Endodermal cell (in vitro differentiated cells): ENCODE data around the gene A4GALT. TPM values are rescaled to one million over a fixed set of nuclear protein-coding genes. Genes with fewer than 3 reads are reported as not detected.
"Not testable (repeated sequence)": the region's sequence is repeated elsewhere in the genome, so short reads cannot be mapped to it uniquely, and the experiment has no call there.

Source experiments
- DNase-seq: peaks from one replicate; pipeline ENCODE4 v3.0.0-alpha.2; 2017
- H3K27ac ChIP-seq: 2 replicates; pipeline ENCODE4 v1.5.1; 2013; ENCODE audit warnings: mild to moderate bottlenecking, low read depth, low read length, moderate library complexity
- H3K27me3 ChIP-seq: 2 replicates; pipeline ENCODE4 v1.6.1; 2013; ENCODE audit warnings: mild to moderate bottlenecking, low read length, moderate library complexity; ENCODE audit not compliant: insufficient read depth, control insufficient read depth, poor library complexity, severe bottlenecking
- H3K36me3 ChIP-seq: 2 replicates; pipeline ENCODE4 v1.7.0; 2013; ENCODE audit warnings: mild to moderate bottlenecking, low read length, moderate library complexity; ENCODE audit not compliant: control insufficient read depth, insufficient read depth
- H3K4me1 ChIP-seq: one replicate; pipeline ENCODE4 v1.7.0; 2013; ENCODE audit warnings: low read length; ENCODE audit not compliant: control insufficient read depth, insufficient read depth
- H3K4me3 ChIP-seq: 2 replicates; pipeline ENCODE4 v1.5.1; 2013; ENCODE audit warnings: mild to moderate bottlenecking, low read length, moderate library complexity
- H3K9ac ChIP-seq: 2 replicates; pipeline ENCODE4 v1.6.1; 2013; ENCODE audit warnings: mild to moderate bottlenecking, low read length, moderate library complexity; ENCODE audit not compliant: poor library complexity, severe bottlenecking; ENCODE audit errors: extremely low read depth
- H3K9me3 ChIP-seq: 2 replicates; pipeline ENCODE4 v1.6.1; 2013; ENCODE audit warnings: mild to moderate bottlenecking, low read length, moderate library complexity; ENCODE audit not compliant: control insufficient read depth
- H3K27ac Mint-ChIP-seq: 2 replicates; pipeline ENCODE4 v1.8.0; 2020; ENCODE audit warnings: mixed read lengths
- H3K27me3 Mint-ChIP-seq: 2 replicates; pipeline ENCODE4 v1.8.0; 2021; ENCODE audit warnings: mild to moderate bottlenecking, mixed read lengths; ENCODE audit not compliant: insufficient read depth
- H3K36me3 Mint-ChIP-seq: 2 replicates; pipeline ENCODE4 v1.8.0; 2020; ENCODE audit warnings: low read depth, mixed read lengths
- H3K4me1 Mint-ChIP-seq: 2 replicates; pipeline ENCODE4 v1.8.0; 2020; ENCODE audit warnings: mixed read lengths
- H3K4me3 Mint-ChIP-seq: 2 replicates; pipeline ENCODE4 v1.8.0; 2020; ENCODE audit warnings: mild to moderate bottlenecking, moderate library complexity, mixed read lengths
- H3K9me3 Mint-ChIP-seq: 2 replicates; pipeline ENCODE4 v1.8.0; 2020; ENCODE audit warnings: mild to moderate bottlenecking, mixed read lengths
- CTCF ChIP-seq: fragments of 200-600 bp; sonication (generic); conservative IDR thresholded peaks from 2 replicates; pipeline ENCODE4 v1.5.0; 2021; ENCODE audit warnings: antibody characterized with exemption, mild to moderate bottlenecking
- WGBS, 2 experiments: methylation state at CpG; one replicate each; pipeline versions ENCODE4 v1.1.5 to v1.1.7; 2013; ENCODE audit warnings: missing lambda C conversion rate in 2 of 2, mixed read lengths in 1 of 2; ENCODE audit not compliant: insufficient coverage in 1 of 2, insufficient read length in 1 of 2; 5-methylcytosine and 5-hydroxymethylcytosine counted together
- total RNA-seq, 2 donors: library from RNA; stranded (reverse); fragmentation: NEBNext Ultra II Directional in 1 of 2; extraction: Animal tissue kit (Norgen Biotek cat#: 25700) in 1 of 2; gene quantifications; 2 replicates in 1 of 2; 3 replicates in 1 of 2; pipeline ENCODE4 v1.2.1, GENCODE V29; 2021

The A4GALT gene
- total RNA-seq, 2 donors from 2014 or later: 5.3 to 7.7 TPM

DNA sequence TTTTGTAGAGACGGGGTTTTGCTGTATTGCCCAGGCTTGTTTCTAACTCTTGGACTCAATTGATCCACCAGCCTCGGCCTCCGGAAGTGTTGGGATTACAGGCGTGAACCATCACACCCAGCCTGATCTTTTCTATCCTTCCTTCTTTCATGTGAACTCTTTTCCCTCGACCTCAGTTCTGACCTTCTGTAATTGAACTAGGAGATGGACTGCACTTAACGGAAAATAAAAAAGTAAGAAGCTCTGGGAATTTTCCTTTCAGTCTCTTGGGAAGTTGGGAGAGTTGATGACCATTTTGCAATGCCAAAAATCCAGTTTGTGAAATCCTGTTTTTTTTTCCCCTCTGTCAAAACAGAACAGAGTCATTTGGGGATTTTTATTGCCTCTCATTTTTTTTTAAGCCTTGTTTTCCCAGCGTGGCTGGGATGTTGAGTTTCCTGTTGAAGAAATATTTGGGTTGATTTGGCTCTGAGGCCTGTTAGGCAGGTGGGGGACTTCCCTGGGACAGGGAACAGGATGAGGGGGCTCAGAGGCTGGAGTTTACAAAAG lies 44.5 kb downstream of the A4GALT start:
- Histone ChIP-seq H3K9ac (no peak overlapping the region), H3K36me3 (no peaks in the 10 kb centered on the region), H3K4me1 (no peaks in the 10 kb centered on the region), H3K4me3 (no peak overlapping the region), H3K27ac (no peak overlapping the region), H3K27me3 (no peaks in the 10 kb centered on the region), H3K9me3 (peaks cover 16% of the 10 kb centered on the region)
- whole genome bisulfite sequencing, 2 experiments: 85 to 87% methylated on average over 5 to 7 of the region's 7 CpGs
- H3K27ac Mint-ChIP-seq: no peak overlapping the region
- TF ChIP-seq CTCF: no peak
- peaks cover 10% of the 10 kb centered on the region for H3K27me3 Mint-ChIP-seq
- H3K4me3 Mint-ChIP-seq: no peak overlapping the region
- H3K4me1 Mint-ChIP-seq: no peaks in the 10 kb centered on the region
- no peak for DNase-seq
- H3K36me3 Mint-ChIP-seq: no peaks in the 10 kb centered on the region
- H3K9me3 Mint-ChIP-seq: peaks cover 19% of the 10 kb centered on the region

DNA sequence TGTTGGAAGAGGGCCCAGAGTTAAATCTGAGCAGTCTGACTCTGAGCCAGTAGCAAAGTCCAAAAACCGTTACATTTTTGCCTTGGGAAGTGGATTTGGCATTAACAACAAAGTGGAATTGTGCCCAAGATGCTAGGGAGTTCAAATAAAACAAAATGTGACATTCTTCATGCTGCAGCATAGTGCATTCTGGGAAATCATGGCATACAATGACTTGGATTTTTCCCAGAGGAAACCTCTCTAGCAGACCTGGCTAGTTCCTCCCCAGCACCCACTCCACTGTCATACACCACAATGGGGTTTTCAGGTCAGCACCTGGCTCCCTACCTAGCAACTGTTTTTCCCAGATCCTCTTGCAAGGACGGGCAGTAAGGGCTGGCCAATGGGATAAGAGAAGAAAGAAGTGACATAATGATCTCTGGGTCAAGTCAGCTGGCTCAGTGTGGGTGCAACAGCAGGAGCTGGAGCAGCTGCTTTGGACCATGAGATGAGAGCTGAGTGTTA lies 46.7 kb downstream of the A4GALT start:
- no peaks in the 10 kb centered on the region for H3K27me3 ChIP-seq
- Mint-ChIP-seq H3K27me3 (peaks cover 5% of the 10 kb centered on the region), H3K4me1 (no peaks in the 10 kb centered on the region), H3K27ac (peak overlapping the region; percentile 2), H3K36me3 (no peaks in the 10 kb centered on the region), H3K9me3 (peaks cover 16% of the 10 kb centered on the region), H3K4me3 (no peak overlapping the region)
- no peaks in the 10 kb centered on the region for H3K36me3 ChIP-seq
- no peak for TF ChIP-seq CTCF
- WGBS, 2 experiments: 80 to 95% methylated on average over 2 of the region's 2 CpGs
- H3K4me3 ChIP-seq: no peak overlapping the region
- no peak overlapping the region for H3K27ac ChIP-seq
- peaks cover 9% of the 10 kb centered on the region for H3K9me3 ChIP-seq
- no peak overlapping the region for H3K9ac ChIP-seq
- no peak for DNase-seq
- H3K4me1 ChIP-seq: no peaks in the 10 kb centered on the region

GRCh38 chr22:42673071-42673470 lies 47.6 kb downstream of the A4GALT start:
- 93 to 94% methylated on average over 9 to 13 of the region's 13 CpGs for WGBS, 2 experiments
- H3K4me1 Mint-ChIP-seq, H3K9me3 ChIP-seq, H3K4me3 Mint-ChIP-seq, H3K9ac ChIP-seq, H3K9me3 Mint-ChIP-seq, H3K4me1 ChIP-seq, H3K27me3 Mint-ChIP-seq, H3K27ac Mint-ChIP-seq, H3K27me3 ChIP-seq, H3K36me3 ChIP-seq, H3K36me3 Mint-ChIP-seq, H3K4me3 ChIP-seq, DNase-seq, H3K27ac ChIP-seq: not testable (repeated sequence)
